ENCODE measurements around the gene RNF13. TPM values are rescaled to one million over a fixed set of nuclear protein-coding genes. Genes with fewer than 3 reads are reported as not detected.

RNF13 gene
- total and polyA plus RNA-seq, 2 donors (not counting 3 experiments of a cell fraction or from before 2014, with no cell fraction given): 16.4 to 27.1 TPM

DNA sequence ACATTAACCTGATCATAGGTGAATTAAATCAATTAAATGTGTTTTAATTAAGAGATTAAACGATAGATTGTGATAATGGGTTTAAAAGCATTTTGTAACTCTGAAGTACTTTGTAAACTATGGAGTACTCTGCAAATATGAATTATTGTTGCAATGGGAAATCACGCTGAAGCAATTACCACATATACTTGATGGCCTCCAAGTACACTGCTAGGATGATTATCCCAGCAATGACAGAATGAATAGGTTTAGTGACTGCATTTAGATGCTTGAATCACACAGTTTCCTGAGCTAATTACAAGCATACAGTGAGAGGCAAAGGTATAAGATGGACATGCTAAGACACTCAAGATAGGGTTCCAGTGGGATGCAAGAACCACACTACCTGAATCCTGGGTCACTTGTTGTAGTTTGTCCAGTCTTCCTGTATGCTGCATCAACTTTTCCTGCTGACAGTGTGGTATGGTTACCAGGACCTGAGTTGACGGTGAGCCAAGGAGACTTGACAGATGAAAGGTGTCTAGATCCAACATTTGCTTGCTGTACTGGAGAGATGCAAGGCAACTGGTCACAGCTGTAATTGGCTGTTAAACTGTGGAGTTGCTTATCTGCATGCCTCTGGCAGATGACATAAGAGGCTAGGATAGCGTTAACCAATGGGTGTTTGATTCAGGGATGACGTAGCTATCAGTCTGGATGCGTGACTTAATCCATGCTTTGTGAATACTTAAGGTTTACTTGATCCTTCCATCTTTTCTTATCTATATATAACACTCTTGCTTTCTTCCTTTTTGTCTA, 38.0 kb downstream of the RNF13 start:
- H3K36me3 ChIP-seq (ENCODE audit: control insufficient read depth in 2 of 2, extremely low read depth in 1 of 2, insufficient read depth in 2 of 2, low read length in 2 of 2): peaks cover 0 to 8% of the 10 kb centered on the region in 2 experiments
- peaks cover 2% of the 10 kb centered on the region for H3K79me2 ChIP-seq (ENCODE audit: control insufficient read depth, insufficient read depth, low read length)
- no peak overlapping the region for H2AFZ ChIP-seq (ENCODE audit: low read depth, low read length)
- H3K9ac ChIP-seq (replicated peaks; ENCODE audit: extremely low read depth, insufficient read depth, low read length): no peak overlapping the region
- BruUV-seq (replicated peaks): no TSS peak
- no peaks in the 10 kb centered on the region for H3K9me1 ChIP-seq (replicated peaks; ENCODE audit: control insufficient read depth, extremely low read depth, insufficient read depth, low read length)
- H3K4me1 ChIP-seq (ENCODE audit: control insufficient read depth, extremely low read depth, insufficient read depth, low read length): no peaks in the 10 kb centered on the region
- DNase-seq (ENCODE audit: low read depth, low spot score): no peak
- intact Hi-C loops (cut with micrococcal nuclease): no loop called here
- ChIA-PET CTCF (interaction anchor here (1.4 kb wide), 1 partner anchor 29 kb away, joined by 5 read pairs; no protein-coding TSS in a partner anchor), POLR2A (no interaction called here)
- TF ChIP-seq JUN (IDR thresholded peaks at IDR 0.05; ENCODE audit: borderline replicate concordance, insufficient read depth, insufficient read length, low read depth) (no peak), POLR2AphosphoS5 (IDR thresholded peaks at IDR 0.05; ENCODE audit: insufficient read depth, low read depth, low read length) (no peak), POLR2A (IDR thresholded peaks at IDR 0.05; ENCODE audit: low read depth, low read length) (no peak), EZH2 (IDR thresholded peaks at IDR 0.05; ENCODE audit: borderline replicate concordance, low read depth, low read length, severe bottlenecking) (no peak), GATA2 (IDR thresholded peaks at IDR 0.05; ENCODE audit: insufficient read depth, insufficient read length, low read depth, low read length) (no peak), FOS (IDR thresholded peaks at IDR 0.05; ENCODE audit: borderline replicate concordance, insufficient read depth, low read length) (no peak), MYC (IDR thresholded peaks at IDR 0.05; ENCODE audit: low read depth, low read length) (no peak)
- TF ChIP-seq, protein P1, sequence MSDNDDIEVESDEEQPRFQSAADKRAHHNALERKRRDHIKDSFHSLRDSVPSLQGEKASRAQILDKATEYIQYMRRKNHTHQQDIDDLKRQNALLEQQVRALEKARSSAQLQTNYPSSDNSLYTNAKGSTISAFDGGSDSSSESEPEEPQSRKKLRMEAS (IDR thresholded peaks at IDR 0.05; ENCODE audit: insufficient read depth, insufficient read length): no peak
- TF ChIP-seq, protein P2, sequence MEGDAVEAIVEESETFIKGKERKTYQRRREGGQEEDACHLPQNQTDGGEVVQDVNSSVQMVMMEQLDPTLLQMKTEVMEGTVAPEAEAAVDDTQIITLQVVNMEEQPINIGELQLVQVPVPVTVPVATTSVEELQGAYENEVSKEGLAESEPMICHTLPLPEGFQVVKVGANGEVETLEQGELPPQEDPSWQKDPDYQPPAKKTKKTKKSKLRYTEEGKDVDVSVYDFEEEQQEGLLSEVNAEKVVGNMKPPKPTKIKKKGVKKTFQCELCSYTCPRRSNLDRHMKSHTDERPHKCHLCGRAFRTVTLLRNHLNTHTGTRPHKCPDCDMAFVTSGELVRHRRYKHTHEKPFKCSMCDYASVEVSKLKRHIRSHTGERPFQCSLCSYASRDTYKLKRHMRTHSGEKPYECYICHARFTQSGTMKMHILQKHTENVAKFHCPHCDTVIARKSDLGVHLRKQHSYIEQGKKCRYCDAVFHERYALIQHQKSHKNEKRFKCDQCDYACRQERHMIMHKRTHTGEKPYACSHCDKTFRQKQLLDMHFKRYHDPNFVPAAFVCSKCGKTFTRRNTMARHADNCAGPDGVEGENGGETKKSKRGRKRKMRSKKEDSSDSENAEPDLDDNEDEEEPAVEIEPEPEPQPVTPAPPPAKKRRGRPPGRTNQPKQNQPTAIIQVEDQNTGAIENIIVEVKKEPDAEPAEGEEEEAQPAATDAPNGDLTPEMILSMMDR (IDR thresholded peaks at IDR 0.05; ENCODE audit: extremely low read depth in 1 of 2, insufficient read depth in 1 of 2, low read depth in 1 of 2, low read length in 2 of 2): no peak
- H3K4me2 ChIP-seq (ENCODE audit: insufficient read depth, low read length): no peak overlapping the region
- H3K27ac ChIP-seq (ENCODE audit: insufficient read depth, low read depth, low read length): no peak overlapping the region
- dilution Hi-C loops (cut with MboI; ENCODE audit: extremely low pct_ligation_motif_present, low sequenced_read_pairs): no loop called here
- no peaks in the 10 kb centered on the region for H3K27me3 ChIP-seq (ENCODE audit: control insufficient read depth in 2 of 2, insufficient read depth in 2 of 2, low read length in 2 of 2)
- H4K20me1 ChIP-seq (replicated peaks; ENCODE audit: control insufficient read depth, extremely low read depth, insufficient read depth, low read length): no peaks in the 10 kb centered on the region
- no peaks in the 10 kb centered on the region for H3K9me3 ChIP-seq (replicated peaks; ENCODE audit: control insufficient read depth, insufficient read depth, low read length)
- no peak for FAIRE-seq
- no peak overlapping the region for H3K4me3 ChIP-seq (replicated peaks in 1 of 3; ENCODE audit: insufficient read depth in 1 of 3, low read depth in 1 of 3, low read length in 3 of 3)

Data from endothelial cell of umbilical vein (primary cell).